Cerebellar nuclear complex (tissue), 1 donor: Measurements from ENCODE around the gene POGK.
"Not testable (repeated sequence)": the region's sequence is repeated elsewhere in the genome, so short reads cannot be mapped to it uniquely, and the experiment has no call there.

Experiments used
- DNase-seq, 2 experiments: peaks; one replicate each; lab custom pipeline; 2025; lab: John Stamatoyannopoulos, UW

POGK gene

GRCh38 chr1:166855558-166855957, 16.3 kb downstream of the POGK start:
- no peak for DNase-seq

GRCh38 chr1:166857995-166858394, 18.7 kb downstream of the POGK start:
- no peak for DNase-seq

- no peak for DNase-seq
Observed at GRCh38 chr1:166858726-166859419, 19.6 kb downstream of the POGK start.

- no peak for DNase-seq
Observed at GRCh38 chr1:166859597-166859996, 20.3 kb downstream of the POGK start.

- no peak for DNase-seq
Observed at GRCh38 chr1:166865926-166866325, 26.7 kb downstream of the POGK start.

- no peak for DNase-seq
Observed at GRCh38 chr1:166868639-166869038, 29.4 kb downstream of the POGK start.

GRCh38 chr1:166869318-166870099, 30.2 kb downstream of the POGK start:
- no peak for DNase-seq

- DNase-seq: no peak
Observed at GRCh38 chr1:166870584-166870983, 31.3 kb downstream of the POGK start.

- no peak for DNase-seq
Observed at GRCh38 chr1:166874464-166874863, 35.2 kb downstream of the POGK start.

GRCh38 chr1:166875302-166875733, 36.0 kb downstream of the POGK start:
- DNase-seq: no peak

GRCh38 chr1:166875734-166876539, 36.7 kb downstream of the POGK start, which contains the start of gene TADA1:
TSS of gene TADA1 (minus strand) at chr1:166876264. CDS start at chr1:166876233, 31 bp downstream.
- DNase-seq: peak; percentile 92 to 97

- no peak for DNase-seq
Observed at GRCh38 chr1:166876540-166876838, 37.2 kb downstream of the POGK start.

GRCh38 chr1:166878173-166878917, 39.1 kb downstream of the POGK start:
- DNase-seq: not testable (repeated sequence)

- no peak for DNase-seq
Observed at GRCh38 chr1:166882893-166883292, 43.6 kb downstream of the POGK start.

- DNase-seq: no peak
Observed at GRCh38 chr1:166884040-166884642, 44.9 kb downstream of the POGK start.

GRCh38 chr1:166884971-166885370, 45.7 kb downstream of the POGK start:
- DNase-seq: no peak

- no peak for DNase-seq
Observed at GRCh38 chr1:166888373-166889111, 49.3 kb downstream of the POGK start.

GRCh38 chr1:166889776-166890175, 50.5 kb downstream of the POGK start:
- no peak for DNase-seq

GRCh38 chr1:166895766-166896165, 56.5 kb downstream of the POGK start:
- DNase-seq: no peak

- DNase-seq: no peak
Observed at GRCh38 chr1:166899769-166900168, 60.5 kb downstream of the POGK start.

GRCh38 chr1:166900987-166901386, 61.7 kb downstream of the POGK start:
- DNase-seq: no peak
